ENCODE measurements around the gene DISC1.
"Not testable (repeated sequence)": the region's sequence is repeated elsewhere in the genome, so short reads cannot be mapped to it uniquely, and the experiment has no call there.

The DISC1 gene

DNA sequence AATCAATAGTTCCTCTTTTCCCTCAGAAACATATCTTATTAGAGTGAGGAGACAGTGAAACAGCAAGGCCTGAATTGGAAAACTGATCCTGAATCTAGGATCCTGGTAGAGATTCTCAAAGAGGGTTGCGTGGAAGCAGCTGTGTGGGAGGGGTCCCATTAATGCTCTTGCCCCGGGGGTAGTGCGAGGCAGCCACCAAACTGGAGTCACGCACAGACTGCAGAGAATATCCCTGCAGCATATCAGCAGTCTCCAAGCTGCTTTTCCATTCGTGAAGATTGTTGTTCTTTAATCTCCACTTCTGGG is 150.1 kb downstream of the DISC1 start:
- no peak for DNase-seq (ENCODE audit: low read depth)

DNA sequence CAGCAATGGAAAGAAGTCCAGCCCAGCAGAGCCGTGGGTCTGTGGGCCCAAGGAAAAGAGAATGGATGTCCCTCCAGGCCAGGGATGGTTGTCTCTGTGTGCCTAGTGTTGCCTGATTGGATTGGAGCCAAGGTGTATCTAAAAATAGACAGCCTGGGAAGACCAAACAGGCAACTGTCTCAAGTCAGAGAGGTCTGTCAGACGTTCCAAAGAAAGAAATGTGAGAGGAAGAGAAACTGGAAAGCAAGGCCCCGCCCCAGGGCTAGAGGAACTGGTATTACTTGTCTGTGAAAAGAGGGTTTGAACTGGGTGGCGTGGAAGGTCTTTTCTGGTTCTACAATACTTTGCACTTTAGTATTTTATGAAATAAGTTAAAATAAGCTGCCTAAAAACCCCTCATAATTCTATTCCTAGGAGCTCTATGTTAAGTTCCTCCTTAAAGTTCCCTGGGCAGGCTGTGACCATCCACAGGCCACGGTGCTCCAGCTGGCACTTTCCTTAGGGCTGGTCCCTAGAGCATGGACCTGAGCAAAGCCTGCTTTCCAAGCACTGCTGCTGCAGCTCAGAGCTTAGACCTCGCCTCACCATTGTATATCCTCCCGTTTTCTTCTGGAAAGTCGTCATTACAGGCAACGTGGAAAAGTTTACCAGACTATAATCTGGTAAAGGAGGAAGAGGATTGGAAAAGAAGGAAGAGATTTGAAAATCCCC is 151.6 kb downstream of the DISC1 start:
- no peak for DNase-seq (ENCODE audit: low read depth)

DNA sequence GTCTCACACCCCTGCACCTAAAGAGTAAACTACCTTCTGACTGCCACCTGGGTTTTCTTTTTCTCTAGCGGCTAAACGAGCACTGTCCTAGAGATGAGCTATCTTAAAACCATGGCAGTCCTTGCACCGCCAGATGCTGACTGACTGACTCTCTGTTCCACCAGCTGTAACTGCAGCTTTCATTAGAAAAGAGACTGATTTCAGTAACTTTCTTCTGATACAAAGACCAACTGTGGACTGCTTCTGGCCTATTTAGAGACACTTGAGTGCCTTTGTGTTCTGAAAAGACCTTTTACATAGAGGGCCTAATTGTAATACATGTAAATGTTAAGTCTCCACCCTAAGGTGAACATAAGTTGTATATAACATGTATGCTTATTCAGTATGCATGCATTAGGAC is 152.5 kb downstream of the DISC1 start:
- DNase-seq (ENCODE audit: low read depth) = no peak

- no peak for DNase-seq (ENCODE audit: low read depth)
These were observed 155.3 kb downstream of the DISC1 start for GRCh38 chr1:231781892-231782291.

DNA sequence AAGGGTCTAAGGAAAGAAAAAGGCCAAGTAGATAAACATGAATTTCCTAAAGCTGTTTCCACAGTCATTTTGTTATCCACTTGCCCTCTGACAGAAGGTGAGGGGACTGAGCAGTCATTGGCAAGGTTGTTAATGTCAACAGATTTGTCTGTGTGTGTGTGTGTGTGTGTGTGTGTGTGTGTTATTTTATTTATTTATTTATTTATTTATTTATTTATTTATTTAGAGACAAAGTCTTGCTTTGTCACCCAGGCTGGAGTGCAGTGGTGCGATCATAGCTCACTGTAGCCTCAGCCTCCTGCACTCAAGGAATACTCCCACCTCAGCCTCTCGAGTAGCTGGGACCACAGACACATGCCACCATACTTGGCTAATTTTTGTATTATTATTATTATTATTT is 158.5 kb downstream of the DISC1 start:
- DNase-seq (ENCODE audit: low read depth) = not testable (repeated sequence)

- DNase-seq (ENCODE audit: low read depth) = no peak
These were observed 159.5 kb downstream of the DISC1 start for GRCh38 chr1:231786126-231786525.

- no peak for DNase-seq (ENCODE audit: low read depth)
These were observed 166.0 kb downstream of the DISC1 start for GRCh38 chr1:231792634-231793033.

DNA sequence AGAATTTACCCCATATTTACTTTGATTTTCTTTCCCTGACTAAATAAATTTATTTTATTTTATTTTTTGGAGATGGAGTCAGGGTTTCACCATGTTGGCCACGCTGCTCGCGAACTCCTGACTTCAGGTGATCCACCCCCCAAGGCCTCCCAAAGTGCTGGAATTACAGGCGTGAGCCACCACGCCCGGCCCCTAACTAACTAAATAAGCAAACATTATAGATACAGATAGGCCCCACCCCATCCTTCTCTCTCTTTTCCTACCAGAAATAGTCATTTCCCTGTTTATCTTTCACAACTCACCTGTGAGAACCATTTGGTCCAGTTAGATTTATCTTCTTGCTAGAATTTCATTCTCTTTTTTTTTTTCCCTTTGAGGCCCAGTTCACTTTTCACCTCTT is 167.3 kb downstream of the DISC1 start:
- DNase-seq (ENCODE audit: low read depth) = no peak

DNA sequence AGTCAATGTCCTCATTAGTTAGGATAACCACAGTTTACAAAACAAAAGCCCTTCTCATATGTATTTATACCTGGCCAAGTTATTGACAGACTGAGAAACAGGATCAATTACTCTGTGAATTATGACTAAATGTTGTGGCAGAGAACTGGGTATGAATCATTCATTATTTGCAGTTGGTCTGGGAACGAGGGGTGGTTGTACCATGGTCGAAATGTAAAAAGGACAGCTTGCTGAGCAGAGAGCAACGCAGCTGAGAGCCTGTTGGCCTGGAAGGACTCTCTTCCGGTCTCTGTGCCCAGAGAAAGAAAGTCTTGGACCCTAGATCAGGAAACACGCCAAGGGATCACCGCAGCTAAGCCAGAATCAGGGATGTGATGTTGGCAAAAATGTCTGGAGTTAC is 169.6 kb downstream of the DISC1 start:
- DNase-seq (ENCODE audit: low read depth) = no peak

DNA sequence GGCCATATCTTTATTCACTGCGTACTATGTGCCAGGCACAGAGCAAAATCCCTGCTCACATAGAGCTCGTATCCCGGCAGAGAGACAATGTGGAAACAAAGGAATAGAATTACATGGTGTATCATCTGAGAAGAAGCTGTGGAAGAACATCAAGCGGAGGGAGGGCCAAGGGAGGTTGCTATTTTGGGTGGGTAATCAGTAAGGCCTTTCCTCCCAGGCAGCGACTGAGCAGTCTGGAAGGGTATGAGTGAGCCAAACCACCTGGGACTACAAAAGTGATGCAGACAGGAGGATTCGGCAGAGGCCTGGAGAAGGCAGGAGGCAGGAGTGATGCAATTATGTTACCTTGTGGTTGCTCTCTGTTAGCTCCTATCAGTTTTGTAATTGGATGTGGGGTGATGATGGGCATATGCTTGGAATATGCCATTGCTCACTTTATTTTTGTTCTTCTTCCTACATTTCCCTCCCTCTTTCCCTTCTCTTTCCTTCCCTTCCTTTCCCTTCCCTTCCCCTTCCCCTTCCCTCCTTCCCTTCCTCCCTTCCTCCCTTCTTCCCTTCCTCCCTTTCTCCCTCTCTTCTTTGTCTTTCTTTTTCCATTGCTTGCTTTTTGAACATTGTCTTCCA is 172.9 kb downstream of the DISC1 start:
- no peak for DNase-seq (ENCODE audit: low read depth)

- no peak for DNase-seq (ENCODE audit: low read depth)
These were observed 173.5 kb downstream of the DISC1 start for GRCh38 chr1:231800108-231800507.

DNA sequence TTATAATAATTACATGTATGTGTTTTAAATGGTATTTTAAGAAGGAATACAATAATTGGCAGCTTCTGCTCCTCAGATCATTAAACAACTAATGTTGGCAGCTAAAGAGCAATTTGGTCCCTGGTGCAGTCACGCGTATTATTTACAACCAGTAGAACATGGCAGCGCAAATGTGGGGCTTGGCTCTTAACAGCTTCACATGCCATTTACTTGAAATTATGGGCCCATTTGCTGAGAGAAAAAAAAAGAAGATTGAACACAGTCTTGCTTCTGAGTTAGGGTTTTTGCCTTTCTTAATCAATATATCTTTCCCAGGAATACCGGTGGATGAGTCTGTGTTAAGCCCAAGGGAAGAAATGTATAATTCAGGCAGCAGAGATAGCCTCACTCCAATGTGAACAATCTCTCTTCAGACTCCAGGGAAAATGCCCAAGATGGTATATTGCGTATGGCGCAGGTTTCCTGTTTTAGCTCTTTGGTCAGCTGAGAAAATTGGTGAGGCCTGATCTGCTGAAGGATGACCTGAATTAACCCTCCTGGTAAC is 174.5 kb downstream of the DISC1 start:
- DNase-seq (ENCODE audit: low read depth) = no peak

GRCh38 chr1:231803353-231803752 is 176.8 kb downstream of the DISC1 start:
- DNase-seq (ENCODE audit: low read depth) = no peak

- no peak for DNase-seq (ENCODE audit: low read depth)
These were observed 180.3 kb downstream of the DISC1 start for GRCh38 chr1:231806623-231807495.

GRCh38 chr1:231807541-231807940 is 181.0 kb downstream of the DISC1 start:
- DNase-seq (ENCODE audit: low read depth) = no peak

GRCh38 chr1:231808116-231808515 is 181.5 kb downstream of the DISC1 start:
- DNase-seq (ENCODE audit: low read depth) = no peak

- DNase-seq (ENCODE audit: low read depth) = peak; percentile 74
These were observed 182.4 kb downstream of the DISC1 start for GRCh38 chr1:231808990-231809389.

DNA sequence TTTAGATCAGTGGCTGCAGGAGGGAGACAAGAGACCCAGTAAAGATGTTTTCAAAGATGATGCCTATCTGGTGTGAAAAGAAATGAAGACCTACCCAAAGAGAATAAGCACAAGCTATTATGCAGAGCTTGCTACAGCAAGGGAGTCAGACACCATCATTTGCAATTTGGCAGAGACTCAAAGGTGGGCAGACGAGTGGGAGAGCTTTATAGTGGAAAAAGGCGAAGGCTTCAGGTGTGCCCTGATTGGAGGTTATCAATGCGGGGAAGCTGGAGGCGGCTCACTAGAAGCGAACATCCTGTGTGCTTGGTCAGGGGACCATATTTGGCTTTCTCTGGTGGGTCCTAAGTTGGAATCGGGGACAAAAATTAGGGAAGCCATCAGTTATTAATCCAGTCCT is 183.8 kb downstream of the DISC1 start:
- no peak for DNase-seq (ENCODE audit: low read depth)

- DNase-seq (ENCODE audit: low read depth) = no peak
These were observed 187.4 kb downstream of the DISC1 start for GRCh38 chr1:231814021-231814420.

GRCh38 chr1:231814521-231814920 is 187.9 kb downstream of the DISC1 start:
- no peak for DNase-seq (ENCODE audit: low read depth)

DNA sequence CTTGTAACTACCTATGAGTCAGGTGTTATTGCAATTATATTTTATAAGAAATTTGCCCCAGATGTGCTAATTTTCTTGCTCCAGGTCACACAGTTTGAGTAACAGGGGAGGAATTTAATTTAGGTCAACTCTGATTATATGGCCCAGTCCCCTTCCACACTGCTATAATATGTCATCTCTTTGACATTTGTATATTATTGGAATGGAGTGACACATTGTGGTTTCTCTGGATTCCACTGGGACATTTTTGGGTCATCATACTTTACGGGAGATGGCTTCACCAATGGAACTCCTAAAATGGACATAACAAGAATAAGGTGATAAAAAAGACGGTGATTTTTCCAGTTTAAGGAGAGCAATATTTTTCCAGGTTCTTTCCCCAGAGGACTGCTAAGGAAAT is 191.2 kb downstream of the DISC1 start:
- no peak for DNase-seq (ENCODE audit: low read depth)

- no peak for DNase-seq (ENCODE audit: low read depth)
These were observed 191.7 kb downstream of the DISC1 start for GRCh38 chr1:231818337-231818736.

DNA sequence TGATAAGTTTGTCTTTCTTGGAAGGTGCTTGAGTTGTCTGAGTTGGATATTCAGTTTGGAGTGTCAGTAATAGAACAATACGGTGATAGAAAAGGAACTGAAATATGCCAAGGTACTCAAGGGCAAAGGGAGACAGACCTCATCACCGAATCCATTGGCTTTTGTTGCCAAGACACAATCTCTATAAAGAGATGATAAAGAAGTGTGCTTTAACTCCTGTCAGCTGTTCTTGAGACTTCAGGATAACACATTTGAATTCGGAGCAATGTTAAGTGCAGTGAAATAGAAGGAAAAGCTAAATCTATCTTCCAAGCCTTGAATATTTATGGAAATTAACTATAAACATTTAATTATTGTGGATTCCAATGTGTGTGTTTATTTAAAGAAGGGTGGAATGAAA is 194.7 kb downstream of the DISC1 start:
- no peak for DNase-seq (ENCODE audit: low read depth)

Measured in stromal cell of bone marrow (primary cell).